Measurements from ENCODE around the gene AMH.

Gene AMH

GRCh38 chr19:2225415-2226050 lies 23.6 kb upstream of the AMH start:
- no peak for DNase-seq (ENCODE audit: extremely low spot score)
- TF ChIP-seq CTCF (IDR thresholded peaks at IDR 0.05; ENCODE audit: control extremely low read depth, extremely low read depth, low read depth, missing control alignments) = no peak
- POLR2A ChIA-PET = interaction anchor here (0.5 kb wide), 1 partner anchor 192 kb away, joined by 3 read pairs; no protein-coding TSS in a partner anchor
- CTCF ChIA-PET = interaction anchor here (1.3 to 3.7 kb wide), 2 partner anchors 10 to 68 kb away, joined by 3 to 14 read pairs; partner anchors contain the start of gene PLEKHJ1

GRCh38 chr19:2226051-2226839 lies 22.9 kb upstream of the AMH start:
- DNase-seq (ENCODE audit: extremely low spot score) = no peak
- CTCF ChIA-PET = interaction anchor here (1.3 to 3.7 kb wide), 3 partner anchors 9 to 68 kb away, joined by 3 to 14 read pairs (median 3); partner anchors contain the start of gene PLEKHJ1
- TF ChIP-seq CTCF (IDR thresholded peaks at IDR 0.05; ENCODE audit: control extremely low read depth, extremely low read depth, low read depth, missing control alignments) = no peak
- POLR2A ChIA-PET = no interaction called here

- no peak for DNase-seq (ENCODE audit: extremely low spot score)
- POLR2A ChIA-PET = interaction anchor here (0.6 kb wide), 1 partner anchor 63 kb away, joined by 5 read pairs; the partner anchor contains the start of gene DOT1L
- no peak for TF ChIP-seq CTCF (IDR thresholded peaks at IDR 0.05; ENCODE audit: control extremely low read depth, extremely low read depth, low read depth, missing control alignments)
- CTCF ChIA-PET = interaction anchor here (1.3 to 3.7 kb wide), 2 partner anchors 9 to 44 kb away, joined by 3 to 14 read pairs; partner anchors contain the start of gene PLEKHJ1
Measured at GRCh38 chr19:2226840-2227360, 22.2 kb upstream of the AMH start.

GRCh38 chr19:2227415-2228156 lies 21.5 kb upstream of the AMH start:
- TF ChIP-seq CTCF (IDR thresholded peaks at IDR 0.05; ENCODE audit: control extremely low read depth, extremely low read depth, low read depth, missing control alignments) = peak; percentile 28
- DNase-seq (ENCODE audit: extremely low spot score) = peak; percentile 61
- ChIA-PET POLR2A (interaction anchor here (0.6 to 0.8 kb wide), 3 partner anchors 42 to 335 kb away, joined by 3 to 5 read pairs (median 4); partner anchors contain the start of gene DOT1L), CTCF (interaction anchor here (1.3 to 3.7 kb wide), 2 partner anchors 8 to 44 kb away, joined by 3 to 14 read pairs; partner anchors contain the start of gene PLEKHJ1)

- DNase-seq (ENCODE audit: extremely low spot score) = no peak
- ChIA-PET POLR2A (interaction anchor here (0.6 to 0.8 kb wide), 2 partner anchors 43 to 334 kb away, joined by 3 to 4 read pairs; no protein-coding TSS in a partner anchor), CTCF (interaction anchor here (1.0 to 3.7 kb wide), 2 partner anchors 7 to 13 kb away, joined by 3 to 14 read pairs; partner anchors contain the start of gene PLEKHJ1)
- no peak for TF ChIP-seq CTCF (IDR thresholded peaks at IDR 0.05; ENCODE audit: control extremely low read depth, extremely low read depth, low read depth, missing control alignments)
Measured at GRCh38 chr19:2228157-2229030, 20.7 kb upstream of the AMH start.

Measured in GM10248 (cell line).